Lower leg skin (tissue), 3 donors: ENCODE measurements around the gene RBM45.

Experiments
- POLR2A ChIP-seq, 2 donors: fragments of 450-650 bp; IDR thresholded peaks; one replicate each; pipeline ENCODE4 v1.6.1; 2016 to 2017; ENCODE audit warnings: antibody characterized with exemption in 2 of 2, mild to moderate bottlenecking in 1 of 2, moderate library complexity in 1 of 2
- TF ChIP-seq, protein P1 (sequence below), 3 donors: fragments of 450-650 bp; IDR thresholded peaks; one replicate each; pipeline ENCODE4 v1.5.1; 2016; ENCODE audit warnings: antibody characterized with exemption in 3 of 3, mild to moderate bottlenecking in 3 of 3, moderate library complexity in 2 of 3

DNA sequence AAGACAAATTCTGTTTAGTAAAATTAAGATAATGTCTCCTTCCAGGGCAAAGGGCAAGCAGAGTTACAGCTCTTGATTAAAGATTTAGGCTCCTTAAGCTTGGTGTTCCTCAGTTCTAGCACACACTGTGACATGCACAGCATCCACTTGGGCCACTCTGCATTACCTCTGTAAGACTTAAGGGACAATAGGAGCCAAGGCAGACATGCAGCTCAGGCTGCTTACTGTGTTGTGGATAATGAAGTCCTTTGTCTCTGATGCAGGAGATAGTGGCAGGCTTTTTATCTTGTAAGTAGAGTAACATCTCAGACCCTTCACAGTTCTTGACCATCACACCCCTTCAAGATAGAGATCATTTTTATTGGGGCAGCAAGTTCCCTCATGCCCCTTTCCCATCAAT is 31.2 kb downstream of the RBM45 start:
- TF ChIP-seq, protein P1, sequence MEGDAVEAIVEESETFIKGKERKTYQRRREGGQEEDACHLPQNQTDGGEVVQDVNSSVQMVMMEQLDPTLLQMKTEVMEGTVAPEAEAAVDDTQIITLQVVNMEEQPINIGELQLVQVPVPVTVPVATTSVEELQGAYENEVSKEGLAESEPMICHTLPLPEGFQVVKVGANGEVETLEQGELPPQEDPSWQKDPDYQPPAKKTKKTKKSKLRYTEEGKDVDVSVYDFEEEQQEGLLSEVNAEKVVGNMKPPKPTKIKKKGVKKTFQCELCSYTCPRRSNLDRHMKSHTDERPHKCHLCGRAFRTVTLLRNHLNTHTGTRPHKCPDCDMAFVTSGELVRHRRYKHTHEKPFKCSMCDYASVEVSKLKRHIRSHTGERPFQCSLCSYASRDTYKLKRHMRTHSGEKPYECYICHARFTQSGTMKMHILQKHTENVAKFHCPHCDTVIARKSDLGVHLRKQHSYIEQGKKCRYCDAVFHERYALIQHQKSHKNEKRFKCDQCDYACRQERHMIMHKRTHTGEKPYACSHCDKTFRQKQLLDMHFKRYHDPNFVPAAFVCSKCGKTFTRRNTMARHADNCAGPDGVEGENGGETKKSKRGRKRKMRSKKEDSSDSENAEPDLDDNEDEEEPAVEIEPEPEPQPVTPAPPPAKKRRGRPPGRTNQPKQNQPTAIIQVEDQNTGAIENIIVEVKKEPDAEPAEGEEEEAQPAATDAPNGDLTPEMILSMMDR (IDR thresholded peaks at IDR 0.05) = no peak
- no peak for TF ChIP-seq POLR2A (IDR thresholded peaks at IDR 0.05)
